IMR-90 (cell line): ENCODE results near the gene MZT2A. TPM values are rescaled to one million over a fixed set of nuclear protein-coding genes. Genes with fewer than 3 reads are reported as not detected.
"Not testable (repeated sequence)": the region's sequence is repeated elsewhere in the genome, so short reads cannot be mapped to it uniquely, and the experiment has no call there.

Source experiments
- ATAC-seq: fragments of 200-7000 bp; cut with Tn5 transposase; 2 replicates; pipeline ENCODE4 v1.9.1; 2020; ENCODE audit warnings: low read depth, mild to moderate bottlenecking, moderate library complexity
- BruUV-seq: library from RNA; stranded (reverse); fragments of 400-500 nt; replicated peaks from 2 replicates; lab custom pipeline; 2021; lab: Mats Ljungman, UMichigan
- CTCF ChIA-PET: fragments of 300-600 bp; formaldehyde crosslinking; extraction: SDS; loops from one replicate; lab custom pipeline; 2021; ENCODE audit warnings: antibody characterized with exemption; lab: Yijun Ruan, JAX
- POLR2A ChIA-PET: fragments of 300-600 bp; sonication (Branson Sonifier 250); formaldehyde crosslinking; loops from one replicate; lab custom pipeline; 2022; ENCODE audit warnings: antibody characterized with exemption; ENCODE audit not compliant: unreplicated experiment; lab: Charles Lee
- DNase-seq: peaks from one replicate; pipeline ENCODE4 v3.0.0; 2013
- H2AFZ ChIP-seq: replicated peaks from 2 replicates; pipeline ENCODE3; 2013; ENCODE audit warnings: low read length, mild to moderate bottlenecking; ENCODE audit not compliant: poor library complexity
- H2AK5ac ChIP-seq: 2 replicates; pipeline ENCODE4 v1.6.1; 2013; ENCODE audit warnings: low read depth, low read length, inconsistent platforms
- H2AK9ac ChIP-seq: replicated peaks from 2 replicates; pipeline ENCODE3; 2013; ENCODE audit warnings: mild to moderate bottlenecking, low read depth, low read length, moderate library complexity; ENCODE audit not compliant: poor library complexity
- H2BK120ac ChIP-seq: 2 replicates; pipeline ENCODE4 v1.6.1; 2013; ENCODE audit warnings: low read depth, low read length, inconsistent platforms
- H2BK15ac ChIP-seq: 3 replicates; pipeline ENCODE4 v1.6.1; 2013; ENCODE audit warnings: low read depth, low read length, inconsistent platforms
- H2BK20ac ChIP-seq: 2 replicates; pipeline ENCODE4 v1.6.1; 2013; ENCODE audit warnings: low read depth, mild to moderate bottlenecking, inconsistent platforms, low read length, moderate library complexity
- H2BK5ac ChIP-seq: 2 replicates; pipeline ENCODE4 v1.6.1; 2013; ENCODE audit warnings: mild to moderate bottlenecking, low read depth, low read length, inconsistent platforms; ENCODE audit not compliant: poor library complexity, severe bottlenecking
- H3K14ac ChIP-seq: replicated peaks from 2 replicates; pipeline ENCODE4 v1.6.1; 2013; ENCODE audit warnings: low read depth, low read length, inconsistent platforms
- H3K18ac ChIP-seq: 2 replicates; pipeline ENCODE4 v1.6.1; 2013; ENCODE audit warnings: low read depth, low read length, control low read depth
- H3K23ac ChIP-seq: 2 replicates; pipeline ENCODE4 v1.6.1; 2013; ENCODE audit warnings: low read depth, low read length, inconsistent platforms
- H3K27ac ChIP-seq: 2 replicates; pipeline ENCODE4 v1.5.1; 2013; ENCODE audit warnings: mild to moderate bottlenecking, control low read depth, low read length; ENCODE audit not compliant: insufficient read depth
- H3K27me3 ChIP-seq: 2 replicates; pipeline ENCODE4 v1.6.1; 2013; ENCODE audit warnings: low read length; ENCODE audit not compliant: control insufficient read depth, insufficient read depth
- H3K36me3 ChIP-seq: 2 replicates; pipeline ENCODE4 v1.6.1; 2013; ENCODE audit warnings: low read length, mixed read lengths; ENCODE audit not compliant: control insufficient read depth, insufficient read depth
- H3K4ac ChIP-seq: 2 replicates; pipeline ENCODE4 v1.6.1; 2013; ENCODE audit warnings: low read depth, low read length, inconsistent platforms
- H3K4me1 ChIP-seq: 2 replicates; pipeline ENCODE4 v1.6.1; 2013; ENCODE audit warnings: low read length, mixed read lengths; ENCODE audit not compliant: control insufficient read depth, insufficient read depth
- H3K4me2 ChIP-seq: 2 replicates; pipeline ENCODE4 v1.6.1; 2013; ENCODE audit warnings: low read depth, mild to moderate bottlenecking, control low read depth, low read length, moderate library complexity
- H3K4me3 ChIP-seq: 2 replicates; pipeline ENCODE4 v1.5.1; 2013; ENCODE audit warnings: low read depth, mild to moderate bottlenecking, control low read depth, low read length, moderate library complexity; ENCODE audit not compliant: insufficient read depth
- H3K56ac ChIP-seq: 2 replicates; pipeline ENCODE4 v1.6.1; 2013; ENCODE audit warnings: low read length, inconsistent platforms; ENCODE audit not compliant: insufficient read depth; ENCODE audit errors: extremely low read depth
- H3K79me1 ChIP-seq, 2 experiments: 2 replicates each; pipeline ENCODE4 v1.6.1; 2013; ENCODE audit warnings: low read length in 2 of 2, inconsistent platforms in 1 of 2, low read depth in 1 of 2
- H3K9ac ChIP-seq: 2 replicates; pipeline ENCODE4 v1.6.1; 2013; ENCODE audit warnings: low read depth, low read length, control low read depth
- H3K9me1 ChIP-seq: 2 replicates; pipeline ENCODE4 v1.6.1; 2013; ENCODE audit warnings: low read length, inconsistent platforms; ENCODE audit not compliant: insufficient read depth
- H3K9me3 ChIP-seq: 2 replicates; pipeline ENCODE4 v1.6.1; 2013; ENCODE audit warnings: low read length; ENCODE audit not compliant: control insufficient read depth, insufficient read depth
- H4K20me1 ChIP-seq: 2 replicates; pipeline ENCODE4 v1.6.1; 2013; ENCODE audit warnings: low read length, inconsistent platforms; ENCODE audit not compliant: insufficient read depth
- H4K5ac ChIP-seq: 2 replicates; pipeline ENCODE4 v1.6.1; 2013; ENCODE audit warnings: mild to moderate bottlenecking, low read depth, low read length, control low read depth
- H4K8ac ChIP-seq, 2 experiments: 2 replicates each; pipeline ENCODE4 v1.6.1; 2013; ENCODE audit warnings: low read depth in 2 of 2, low read length in 2 of 2, control low read depth in 1 of 2, inconsistent platforms in 1 of 2
- H4K91ac ChIP-seq: 2 replicates; pipeline ENCODE4 v1.6.1; 2013; ENCODE audit warnings: low read depth, low read length, inconsistent platforms; ENCODE audit not compliant: insufficient read depth
- WGBS, 2 experiments: methylation state at CpG; one replicate each; pipeline versions ENCODE4 v1.1.5 to v1.1.7; 2013; ENCODE audit warnings: missing lambda C conversion rate in 2 of 2; ENCODE audit not compliant: insufficient read length in 1 of 2; ENCODE audit errors: extremely low coverage in 2 of 2; 5-methylcytosine and 5-hydroxymethylcytosine counted together
- dilution Hi-C: fragments of 300-500 bp; cut with HindIII; formaldehyde crosslinking; loops from one replicate; pipeline ENCODE4 v1.14.3; 2018; ENCODE audit warnings: low sequenced_read_pairs; ENCODE audit not compliant: unreplicated experiment
- in situ Hi-C: fragments of 300-500 bp; cut with MboI; formaldehyde crosslinking; loops from 3 replicates; pipeline ENCODE4 v1.14.3; 2019; ENCODE audit warnings: low sequenced_read_pairs, inconsistent platforms, mixed read lengths
- intact Hi-C: fragments of 100-400 bp; cut with micrococcal nuclease; formaldehyde crosslinking; loops from 2 replicates; pipeline ENCODE4 v1.10.0; 2022
- polyA plus RNA-seq, 3 experiments: library from polyadenylated mRNA; depleted of rRNA; stranded (reverse); fragments of >200 nt; gene quantifications; 2 replicates each; pipeline ENCODE4 v1.2.3, GENCODE V29; 2012; ENCODE audit warnings: low replicate concordance in 1 of 3
- total RNA-seq: library from RNA; depleted of rRNA; stranded (reverse); fragments of >200 nt; gene quantifications from 2 replicates; pipeline ENCODE4 v1.2.3, GENCODE V29; 2012

MZT2A gene
- total and polyA plus RNA-seq, 2 of the 4 experiments (the other 2 are of a cell fraction), result 23.1 to 82.3 TPM

GRCh38 chr2:131444736-131445514 lies 47.3 kb downstream of the MZT2A start:
- H3K4ac ChIP-seq, H3K27me3 ChIP-seq, H4K5ac ChIP-seq, H2AK5ac ChIP-seq, H3K27ac ChIP-seq, H3K4me2 ChIP-seq, H2BK15ac ChIP-seq, in situ Hi-C loops, DNase-seq, BruUV-seq, dilution Hi-C loops, H3K9ac ChIP-seq, H3K79me1 ChIP-seq, H4K20me1 ChIP-seq, CTCF ChIA-PET, H3K23ac ChIP-seq, ATAC-seq, H3K4me1 ChIP-seq, H3K9me1 ChIP-seq, H4K8ac ChIP-seq, H3K4me3 ChIP-seq, H3K9me3 ChIP-seq, H2AFZ ChIP-seq, intact Hi-C loops, H2BK5ac ChIP-seq, H2AK9ac ChIP-seq, H2BK120ac ChIP-seq, H3K14ac ChIP-seq, H3K36me3 ChIP-seq, H3K18ac ChIP-seq, H4K91ac ChIP-seq, H3K56ac ChIP-seq, H2BK20ac ChIP-seq, POLR2A ChIA-PET: not testable (repeated sequence)
- 91% methylated on average over 23 of the region's 90 CpGs; no CpG with 5 or more reads in 1 of the 2 experiments for WGBS, 2 experiments

GRCh38 chr2:131440742-131441468 lies 51.3 kb downstream of the MZT2A start:
- H3K14ac ChIP-seq, H2AK9ac ChIP-seq, H3K79me1 ChIP-seq, H3K4ac ChIP-seq, BruUV-seq, H2BK15ac ChIP-seq, H3K4me3 ChIP-seq, H3K18ac ChIP-seq, H3K4me2 ChIP-seq, H3K9me3 ChIP-seq, H3K9ac ChIP-seq, H2BK5ac ChIP-seq, H4K20me1 ChIP-seq, ATAC-seq, H3K4me1 ChIP-seq, H4K5ac ChIP-seq, H2AK5ac ChIP-seq, H4K91ac ChIP-seq, in situ Hi-C loops, dilution Hi-C loops, CTCF ChIA-PET, H2BK20ac ChIP-seq, POLR2A ChIA-PET, H2BK120ac ChIP-seq, intact Hi-C loops, H3K27ac ChIP-seq, DNase-seq, H3K23ac ChIP-seq, H3K9me1 ChIP-seq, H3K27me3 ChIP-seq, H3K36me3 ChIP-seq, H2AFZ ChIP-seq, H4K8ac ChIP-seq, H3K56ac ChIP-seq: not testable (repeated sequence)
- 40% methylated on average over 3 of the region's 7 CpGs; no CpG with 5 or more reads in 1 of the 2 experiments for WGBS, 2 experiments
